GM18858 (cell line): ENCODE data around the gene DNAJC27.

ENCODE experiments used
- ATAC-seq: cut with Tn5 transposase; IDR thresholded peaks from one replicate; pipeline ENCODE4 v1.9.1; 2021; ENCODE audit not compliant: unreplicated experiment

DNAJC27 gene

DNA sequence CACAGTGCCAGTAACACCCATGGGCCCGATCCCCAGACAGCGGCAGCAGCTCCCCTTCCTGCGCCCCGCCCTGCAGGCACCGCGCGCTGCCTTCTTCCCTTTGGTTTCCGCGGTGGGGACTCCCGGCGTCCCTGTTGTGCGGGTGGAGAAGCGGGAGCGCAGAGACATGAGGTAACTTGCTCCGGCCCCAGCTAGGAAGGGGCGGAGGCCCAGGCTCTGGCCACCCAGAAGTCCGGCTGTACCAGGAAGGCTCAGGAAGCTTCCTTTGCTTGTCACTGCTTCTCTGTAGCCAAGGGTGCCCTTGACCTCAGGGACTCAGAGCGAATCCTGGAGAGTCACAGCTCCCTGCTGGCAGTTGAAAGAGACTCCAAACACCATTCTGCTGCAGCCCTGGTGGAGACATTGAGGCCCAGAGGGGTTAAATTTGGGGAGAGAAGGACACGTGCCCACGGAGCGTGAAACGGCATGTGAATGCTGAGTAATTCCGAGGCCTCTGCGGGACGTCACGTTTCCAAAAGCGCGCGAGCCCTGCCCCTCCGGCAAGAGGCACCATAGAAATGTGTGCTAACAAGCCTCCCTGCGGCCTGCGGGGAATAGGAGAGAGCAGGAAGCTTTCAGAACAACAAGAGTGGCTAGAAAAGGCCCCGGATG, 45.0 kb downstream of the DNAJC27 start:
- no peak for ATAC-seq

DNA sequence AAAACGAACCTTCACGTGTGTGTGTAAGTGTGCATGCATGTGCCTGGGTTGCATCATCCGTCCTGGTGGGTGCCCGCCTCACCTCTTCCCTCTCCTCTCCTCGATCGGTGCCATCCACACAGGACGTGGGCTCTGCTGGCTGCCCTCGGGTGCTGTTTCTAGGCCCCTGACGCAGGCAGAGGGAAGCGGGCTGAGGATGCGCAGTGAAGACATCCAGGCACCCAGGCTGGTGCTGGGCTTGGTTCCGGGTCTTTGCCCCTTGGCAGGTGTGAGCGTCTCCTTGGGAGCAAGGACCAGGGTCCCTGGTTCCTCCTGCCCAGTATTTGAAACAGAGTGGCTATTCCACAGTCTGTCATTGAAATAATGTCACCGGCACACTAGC, 45.5 kb downstream of the DNAJC27 start:
- ATAC-seq, result no peak

- no peak for ATAC-seq
These were observed 45.9 kb downstream of the DNAJC27 start for GRCh38 chr2:24925815-24926214.

GRCh38 chr2:24924732-24925131, 47.0 kb downstream of the DNAJC27 start:
- ATAC-seq, result no peak

GRCh38 chr2:24924266-24924665, 47.5 kb downstream of the DNAJC27 start:
- no peak for ATAC-seq

- no peak for ATAC-seq
These were observed 48.6 kb downstream of the DNAJC27 start for GRCh38 chr2:24923106-24923505.

DNA sequence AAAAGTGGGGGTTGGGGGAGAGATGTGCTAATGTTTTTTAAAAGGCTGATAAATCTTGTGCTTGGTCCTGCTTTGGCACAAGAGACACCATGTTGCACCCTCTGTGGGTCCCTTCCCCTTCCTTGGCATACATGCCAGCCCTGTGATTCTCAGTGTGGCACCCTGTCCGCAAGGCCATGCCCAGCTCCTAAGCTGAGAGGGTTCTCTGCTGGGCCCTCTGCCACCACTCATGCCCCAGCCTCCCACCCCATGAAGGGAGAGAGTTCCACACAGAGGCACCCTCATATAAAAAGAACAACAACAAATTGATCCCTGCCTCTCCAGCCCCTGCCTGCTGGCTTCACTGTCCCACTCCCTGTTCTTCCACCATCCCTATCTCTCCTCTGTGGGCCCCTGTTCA, 49.2 kb downstream of the DNAJC27 start:
- ATAC-seq, result no peak

DNA sequence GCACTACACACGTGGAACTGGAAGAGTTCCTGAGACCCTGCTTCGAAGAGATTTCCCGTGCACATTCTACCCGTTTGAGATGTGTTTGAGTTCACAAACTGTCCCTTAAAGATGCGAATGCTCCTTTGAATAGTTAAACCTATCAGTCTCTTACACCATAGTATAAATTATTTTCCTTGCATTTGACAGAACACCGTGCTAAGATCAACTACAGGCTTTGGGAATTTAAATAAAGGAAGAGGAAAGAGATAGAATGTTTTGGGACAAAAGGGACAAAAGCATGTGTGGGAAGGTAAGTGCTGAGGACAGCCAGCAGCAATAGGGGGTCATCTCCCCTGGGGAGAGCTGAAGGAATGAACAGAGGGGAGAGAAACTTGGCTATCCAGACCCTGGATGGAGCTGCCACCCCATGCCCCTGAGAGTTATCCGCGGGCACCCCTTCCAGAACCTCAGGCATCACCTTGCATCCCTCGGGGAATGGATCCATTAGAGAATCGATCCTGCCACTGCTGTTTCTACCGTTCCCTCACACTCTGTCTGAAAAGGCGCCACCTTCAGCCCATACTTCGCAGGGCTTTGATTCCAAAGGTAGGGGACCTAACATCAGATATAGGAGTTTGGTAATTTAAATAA, 50.8 kb downstream of the DNAJC27 start:
- ATAC-seq, result no peak

DNA sequence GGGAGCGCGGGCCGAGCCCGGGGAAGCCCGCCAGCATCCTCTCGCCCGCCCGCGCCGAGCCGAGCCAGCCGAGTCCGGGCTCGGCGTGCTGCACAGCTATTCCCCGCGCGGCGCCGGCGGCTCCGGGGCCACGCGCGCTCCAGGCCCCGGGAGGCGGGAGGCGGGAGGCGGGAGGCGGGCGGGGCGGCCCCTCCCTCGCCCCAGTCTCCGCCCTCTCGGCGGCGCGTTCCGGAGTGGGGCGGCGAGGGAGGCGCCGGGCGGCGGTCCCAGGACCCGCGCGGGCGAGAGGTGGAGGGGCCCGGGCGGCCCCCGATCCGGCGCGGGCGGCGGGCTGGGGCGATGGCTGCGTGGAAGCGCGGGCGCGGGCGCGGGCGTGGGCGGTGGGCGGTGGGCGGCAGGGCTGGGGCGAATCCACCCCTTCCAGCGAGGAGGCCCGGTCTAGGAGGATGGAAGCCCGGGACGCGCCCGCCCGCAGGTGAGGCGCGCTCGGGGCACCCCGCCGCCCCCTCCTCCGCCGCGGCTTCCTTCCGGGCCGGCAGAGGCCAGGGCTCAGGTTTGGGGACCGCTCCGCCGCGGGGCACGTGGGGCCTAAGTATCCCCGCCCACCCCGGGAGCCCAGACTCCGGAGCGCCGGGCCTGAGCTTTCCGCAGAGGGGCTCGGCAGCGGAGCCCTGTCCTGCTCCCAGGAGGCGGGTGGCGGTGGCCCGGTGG, 51.5 kb downstream of the DNAJC27 start, which contains the start of gene ADCY3:
ADCY3 (minus strand) TSS at position 140 of the 711 bp plus-strand sequence. CDS start 1,250 bp downstream, outside the sequence.
- peak; percentile 42 for ATAC-seq

GRCh38 chr2:24919506-24920097, 52.2 kb downstream of the DNAJC27 start:
- ATAC-seq, result peak; percentile 18

GRCh38 chr2:24919037-24919505, 52.7 kb downstream of the DNAJC27 start:
- ATAC-seq, result no peak

GRCh38 chr2:24918326-24919036, 53.3 kb downstream of the DNAJC27 start:
- ATAC-seq, result no peak

DNA sequence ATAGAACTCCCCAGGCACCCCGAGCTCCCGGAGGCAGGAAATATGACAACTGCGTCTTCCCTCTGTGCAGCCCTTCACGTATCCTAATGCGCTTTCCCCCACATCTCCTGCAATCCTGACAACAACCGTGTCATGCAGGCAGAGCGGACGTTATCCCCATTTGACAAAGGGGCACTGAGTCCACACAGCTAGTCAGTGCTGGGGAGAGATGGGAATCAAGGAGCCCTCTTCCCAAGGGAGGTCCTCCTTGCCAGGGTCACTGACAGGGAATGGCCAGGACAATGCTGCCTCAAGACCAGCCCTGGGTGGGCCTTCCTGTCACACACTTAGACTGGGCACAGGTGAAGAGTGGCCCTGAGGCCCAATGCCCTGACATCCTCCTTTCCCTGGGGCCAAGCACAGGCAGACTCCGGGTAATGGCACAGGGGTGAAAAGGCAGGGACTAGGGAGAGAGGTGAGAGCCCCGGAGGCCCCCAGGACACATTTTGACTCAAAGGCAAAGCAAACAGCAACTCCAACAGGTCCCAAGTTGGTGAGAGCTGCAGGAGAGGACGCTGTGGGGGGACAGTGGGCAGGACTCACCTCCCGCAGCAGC, 53.9 kb downstream of the DNAJC27 start:
- ATAC-seq, result no peak

DNA sequence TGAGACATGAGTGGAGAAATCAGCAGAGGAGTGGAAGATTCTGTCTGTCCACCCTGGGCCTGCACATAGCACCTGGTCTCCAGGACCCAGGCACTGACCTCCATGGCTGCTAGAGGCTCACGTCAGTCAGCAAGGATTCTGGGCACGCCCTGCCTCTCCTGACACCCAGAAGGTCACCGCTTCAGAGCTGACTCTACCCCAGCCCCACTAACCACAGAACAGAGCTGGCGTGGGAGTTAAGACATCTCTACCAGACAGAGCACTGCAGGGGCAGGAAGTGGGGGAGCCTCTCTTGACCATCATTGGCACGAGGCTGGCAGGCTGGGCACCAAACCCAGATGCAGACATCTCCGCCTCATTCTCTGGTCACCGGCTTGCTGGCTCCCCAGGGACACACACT, 54.7 kb downstream of the DNAJC27 start:
- no peak for ATAC-seq

DNA sequence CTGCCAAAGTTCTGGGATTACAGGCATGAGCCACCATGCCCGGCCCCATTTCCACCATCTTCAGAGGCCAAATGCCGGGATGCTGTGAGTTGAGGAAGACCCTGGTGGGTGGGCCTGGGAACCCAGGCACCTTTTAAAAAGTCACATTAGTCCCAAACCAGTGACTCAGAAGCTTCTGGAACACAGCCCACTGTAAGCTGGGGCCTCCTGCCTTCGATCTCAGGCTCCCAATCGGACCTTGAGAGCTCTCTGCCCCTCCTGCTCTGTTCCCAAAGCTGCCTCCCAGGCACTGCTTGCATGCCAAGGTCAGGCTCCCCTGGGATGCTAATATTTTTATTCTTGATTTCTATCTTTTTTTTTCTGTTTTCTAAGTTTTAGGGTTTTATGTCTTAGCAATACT, 56.0 kb downstream of the DNAJC27 start:
- no peak for ATAC-seq

DNA sequence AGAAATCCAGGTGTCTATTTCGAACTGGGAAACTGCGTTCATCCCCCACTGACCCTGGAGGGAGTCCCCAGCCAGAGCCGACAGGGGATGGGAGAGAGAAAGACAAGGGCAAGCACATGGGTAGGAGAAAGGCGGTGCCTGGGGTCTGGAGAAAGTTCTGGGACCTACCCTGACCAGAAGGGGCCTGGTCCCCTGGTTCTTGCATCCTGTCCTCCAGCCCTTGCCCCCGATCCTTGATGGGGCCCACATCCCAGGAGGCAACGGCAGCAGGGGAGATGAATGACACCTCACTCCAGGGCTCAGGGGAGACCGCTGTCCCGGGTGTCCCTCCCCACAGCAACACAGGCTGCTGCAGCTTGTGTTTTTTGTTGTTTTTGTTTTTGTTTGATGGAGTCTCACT, 56.6 kb downstream of the DNAJC27 start:
- no peak for ATAC-seq

DNA sequence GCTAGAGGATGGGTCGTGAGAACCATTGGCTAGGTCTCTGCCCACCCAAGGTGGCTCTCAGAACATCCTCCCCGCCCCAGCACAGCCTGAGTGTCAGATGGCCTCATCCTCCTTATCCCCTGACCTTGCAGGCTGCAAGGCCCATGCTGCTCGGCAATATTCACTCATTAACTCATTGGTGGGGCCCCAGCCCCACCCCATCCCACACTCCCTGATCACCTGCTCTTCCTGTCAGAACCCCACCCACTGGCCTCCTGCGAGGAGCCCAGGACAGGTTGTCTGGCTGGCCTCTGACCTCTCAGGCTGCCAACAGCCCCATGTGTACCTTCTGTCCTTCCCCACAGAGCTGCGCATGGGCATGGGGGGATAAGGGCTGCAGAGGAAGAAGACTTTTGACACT, 57.0 kb downstream of the DNAJC27 start:
- no peak for ATAC-seq

GRCh38 chr2:24913911-24914310, 57.8 kb downstream of the DNAJC27 start:
- no peak for ATAC-seq

DNA sequence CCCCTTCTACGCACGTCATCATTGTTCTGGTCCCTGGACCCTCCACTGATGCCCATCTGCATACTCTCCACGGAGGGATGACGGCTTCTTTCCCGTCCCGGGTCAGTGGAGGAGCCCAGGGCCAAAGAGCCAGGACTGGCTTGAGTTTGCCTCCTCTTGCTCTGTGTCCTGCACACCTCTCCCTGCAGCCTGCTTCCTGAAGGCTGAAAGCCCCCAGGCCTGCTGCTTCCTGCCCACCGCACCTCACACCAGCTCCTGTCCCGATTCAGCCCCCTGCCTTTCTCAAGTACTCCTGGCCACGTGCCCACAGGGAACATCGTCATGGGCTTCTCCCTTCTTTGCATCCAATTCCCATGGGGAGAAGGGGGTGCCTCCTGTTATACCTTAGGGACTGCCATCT, 58.8 kb downstream of the DNAJC27 start:
- no peak for ATAC-seq

DNA sequence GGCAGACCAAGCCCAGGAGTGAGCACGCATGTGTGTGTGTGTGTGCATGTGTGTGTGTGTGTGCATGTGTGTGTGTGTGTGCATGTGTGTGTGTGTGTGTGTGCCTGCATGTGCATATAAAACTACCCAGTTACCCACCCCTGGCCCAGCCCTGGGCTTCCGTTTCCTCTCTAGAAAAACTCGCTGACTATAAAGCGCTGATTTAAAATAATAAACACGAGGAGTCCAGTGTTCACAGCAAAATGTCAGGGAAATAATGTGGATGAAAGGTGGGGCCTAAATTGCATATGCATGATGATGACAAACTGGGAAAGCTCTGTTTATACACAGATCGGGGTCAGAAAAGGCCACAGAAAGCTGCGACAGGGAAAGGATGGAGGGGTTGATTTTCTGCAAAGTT, 59.2 kb downstream of the DNAJC27 start:
- ATAC-seq, result no peak

DNA sequence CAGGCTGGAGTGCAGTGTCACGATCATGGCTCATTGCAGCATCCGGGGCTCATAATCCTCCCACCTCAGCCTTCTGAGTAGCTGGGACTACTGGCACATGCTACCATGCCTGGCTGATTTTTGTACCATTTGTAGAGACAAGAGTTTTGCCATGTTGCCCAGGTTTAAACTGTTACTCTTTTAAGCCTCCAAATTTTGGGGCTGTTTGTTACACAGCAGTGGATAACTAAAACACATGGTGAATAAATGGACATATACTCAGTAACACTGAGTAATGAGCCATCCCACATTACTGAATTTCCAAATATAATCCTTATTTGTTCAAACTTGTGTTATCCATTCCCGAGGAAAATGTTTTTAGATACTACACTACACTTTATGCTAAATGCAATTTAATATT, 61.5 kb downstream of the DNAJC27 start:
- no peak for ATAC-seq
